Peyer's patch (tissue), 4 donors: ENCODE data around the gene SH3TC2. TPM values are rescaled to one million over a fixed set of nuclear protein-coding genes. Genes with fewer than 3 reads are reported as not detected.
A peak's percentile ranks its signal among the peaks of the same experiment; 100 is the strongest.

ENCODE experiments used
- DNase-seq, 3 donors: peaks; one replicate each; pipeline ENCODE4 v3.0.0-alpha.2; 2017 to 2019
- H3K27ac ChIP-seq, 4 donors: fragments of 200-600 bp; sonication (generic); one replicate each; pipeline ENCODE4 v1.5.1; 2016 to 2019
- H3K27me3 ChIP-seq, 2 donors: fragments of 200-600 bp; sonication (generic); one replicate each; pipeline ENCODE4 v1.5.1; 2019
- H3K36me3 ChIP-seq, 3 donors: fragments of 200-600 bp; sonication (generic); one replicate each; pipeline ENCODE4 v1.5.1; 2016 to 2019
- H3K4me1 ChIP-seq, 4 donors: fragments of 200-600 bp; sonication (generic); one replicate each; pipeline ENCODE4 v1.5.1; 2016 to 2019
- H3K4me3 ChIP-seq, 4 donors: fragments of 200-600 bp; sonication (generic); 1 replicate in 3 of 4; 2 replicates in 1 of 4; pipeline ENCODE4 v1.5.1; 2016 to 2019; ENCODE audit warnings: mild to moderate bottlenecking in 1 of 4
- H3K9me3 ChIP-seq, 4 donors: fragments of 200-600 bp; sonication (generic); one replicate each; pipeline ENCODE4 v1.5.1; 2016 to 2019; ENCODE audit warnings: mild to moderate bottlenecking in 1 of 4
- POLR2A ChIP-seq, 2 donors: fragments of 450-650 bp; IDR thresholded peaks; one replicate each; pipeline ENCODE4 v1.5.1; 2017; ENCODE audit warnings: antibody characterized with exemption in 2 of 2, mild to moderate bottlenecking in 2 of 2, moderate library complexity in 2 of 2
- total RNA-seq, 4 donors: library from RNA; depleted of rRNA; stranded (reverse); fragments of >200 nt; gene quantifications; one replicate each; pipeline ENCODE4 v1.1.0, GENCODE V29; 2016
- TF ChIP-seq, protein P1 (sequence below), 6 experiments: fragments of 450-650 bp in 4 of 6; fragments of 200-600 bp in 2 of 6; sonication (generic) in 1 of 6; IDR thresholded peaks; one replicate each; pipeline ENCODE4 v1.5.1; 2017 to 2019; ENCODE audit warnings: antibody characterized with exemption in 6 of 6, mild to moderate bottlenecking in 3 of 6, moderate library complexity in 1 of 6

SH3TC2 gene
- total RNA-seq, 4 donors from 2014 or later = 0.57 to 1.3 (median 0.76) TPM

DNA sequence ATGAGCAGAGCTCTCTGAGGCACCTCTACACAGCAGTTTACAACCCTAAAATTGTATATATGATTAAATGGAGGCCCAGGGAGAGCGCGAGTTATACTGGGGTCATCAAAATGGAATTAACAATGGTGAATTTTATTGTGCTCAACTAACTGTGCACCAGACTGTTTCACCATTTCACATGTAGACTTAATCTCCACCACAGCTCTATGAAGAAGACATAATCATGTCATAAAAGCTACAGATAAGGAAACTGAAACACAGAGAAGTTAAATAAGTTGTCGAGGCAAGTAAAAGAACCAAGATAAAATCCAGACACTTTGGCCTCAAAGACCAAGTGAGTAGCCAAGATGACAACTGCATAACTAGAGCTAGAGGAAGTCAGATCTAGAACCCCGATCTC, 1.5 kb downstream of the SH3TC2 start:
- H3K9me3 ChIP-seq = no peaks in the 10 kb centered on the region
- TF ChIP-seq, protein P1, sequence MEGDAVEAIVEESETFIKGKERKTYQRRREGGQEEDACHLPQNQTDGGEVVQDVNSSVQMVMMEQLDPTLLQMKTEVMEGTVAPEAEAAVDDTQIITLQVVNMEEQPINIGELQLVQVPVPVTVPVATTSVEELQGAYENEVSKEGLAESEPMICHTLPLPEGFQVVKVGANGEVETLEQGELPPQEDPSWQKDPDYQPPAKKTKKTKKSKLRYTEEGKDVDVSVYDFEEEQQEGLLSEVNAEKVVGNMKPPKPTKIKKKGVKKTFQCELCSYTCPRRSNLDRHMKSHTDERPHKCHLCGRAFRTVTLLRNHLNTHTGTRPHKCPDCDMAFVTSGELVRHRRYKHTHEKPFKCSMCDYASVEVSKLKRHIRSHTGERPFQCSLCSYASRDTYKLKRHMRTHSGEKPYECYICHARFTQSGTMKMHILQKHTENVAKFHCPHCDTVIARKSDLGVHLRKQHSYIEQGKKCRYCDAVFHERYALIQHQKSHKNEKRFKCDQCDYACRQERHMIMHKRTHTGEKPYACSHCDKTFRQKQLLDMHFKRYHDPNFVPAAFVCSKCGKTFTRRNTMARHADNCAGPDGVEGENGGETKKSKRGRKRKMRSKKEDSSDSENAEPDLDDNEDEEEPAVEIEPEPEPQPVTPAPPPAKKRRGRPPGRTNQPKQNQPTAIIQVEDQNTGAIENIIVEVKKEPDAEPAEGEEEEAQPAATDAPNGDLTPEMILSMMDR (IDR thresholded peaks at IDR 0.05) = no peak
- TF ChIP-seq POLR2A (IDR thresholded peaks at IDR 0.05) = no peak

DNA sequence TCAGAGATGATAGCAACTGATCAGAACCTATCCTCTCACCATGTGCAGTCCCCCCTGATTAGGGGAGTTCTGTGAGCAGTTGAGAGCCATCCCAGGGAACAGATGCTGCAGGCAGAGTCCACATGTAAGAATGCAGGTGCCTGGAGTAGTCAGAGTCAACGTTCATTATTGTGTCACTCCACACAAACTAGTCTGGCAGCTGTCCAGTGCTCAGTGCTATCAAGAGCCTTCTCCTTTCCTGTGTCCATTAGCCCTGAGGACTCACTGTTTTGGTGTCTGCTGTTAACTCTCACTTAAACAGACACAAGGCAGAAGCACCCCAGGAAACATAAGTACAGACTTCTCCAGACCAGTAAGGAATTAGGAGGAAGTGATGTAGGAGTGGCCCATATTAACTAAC, 2.5 kb downstream of the SH3TC2 start:
- H3K27me3 ChIP-seq = no peaks in the 10 kb centered on the region
- no peak overlapping the region for H3K27ac ChIP-seq
- H3K9me3 ChIP-seq = no peaks in the 10 kb centered on the region
- peaks cover 0 to 19% (median 0%) of the 10 kb centered on the region in 4 donors for H3K4me1 ChIP-seq
- no peak overlapping the region for H3K4me3 ChIP-seq
- TF ChIP-seq, protein P1 (IDR thresholded peaks at IDR 0.05) = no peak
- TF ChIP-seq POLR2A (IDR thresholded peaks at IDR 0.05) = no peak
- H3K36me3 ChIP-seq = no peaks in the 10 kb centered on the region
- DNase-seq = peak in 1 of 3 donors; percentile 67

More for the DNA sequence above, 1.5 kb downstream of the SH3TC2 start:
- Histone ChIP-seq H3K27ac (no peak overlapping the region), H3K36me3 (no peaks in the 10 kb centered on the region), H3K27me3 (no peaks in the 10 kb centered on the region), H3K4me1 (peaks cover 0 to 19% (median 0%) of the 10 kb centered on the region in 4 donors), H3K4me3 (no peak overlapping the region)
- no peak for DNase-seq

DNA sequence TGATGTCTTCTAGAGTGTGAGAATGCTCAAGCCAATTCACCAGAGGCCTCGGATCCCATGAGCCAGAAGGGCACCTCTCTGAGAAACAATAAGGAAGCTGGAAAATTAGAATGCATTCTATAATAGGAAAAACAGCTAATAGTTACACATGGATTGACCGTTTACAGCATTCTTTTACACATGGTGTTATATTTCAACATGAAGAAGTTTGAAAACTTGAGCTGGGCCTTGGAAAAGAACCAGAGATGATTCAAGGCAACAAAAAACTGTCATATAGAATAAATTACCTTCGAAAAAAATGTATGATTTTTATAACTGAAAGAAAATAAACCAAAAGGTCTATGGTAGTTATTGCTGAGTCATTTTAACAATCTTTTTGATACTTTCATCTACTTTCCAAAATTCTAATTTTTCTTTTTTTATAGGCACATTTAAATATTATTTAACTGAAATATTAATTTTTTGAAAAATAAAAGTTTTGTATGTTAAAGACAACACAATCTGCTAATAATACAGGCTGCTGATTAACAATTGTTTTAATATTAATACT, 6.2 kb downstream of the SH3TC2 start:
- no peak for DNase-seq
- TF ChIP-seq, protein P1 (IDR thresholded peaks at IDR 0.05) = no peak
- H3K4me3 ChIP-seq = no peak overlapping the region
- H3K36me3 ChIP-seq = no peaks in the 10 kb centered on the region
- peaks cover 0 to 5% (median 0%) of the 10 kb centered on the region in 4 donors for H3K4me1 ChIP-seq
- H3K9me3 ChIP-seq = no peaks in the 10 kb centered on the region
- H3K27ac ChIP-seq = no peak overlapping the region
- H3K27me3 ChIP-seq = no peaks in the 10 kb centered on the region

DNA sequence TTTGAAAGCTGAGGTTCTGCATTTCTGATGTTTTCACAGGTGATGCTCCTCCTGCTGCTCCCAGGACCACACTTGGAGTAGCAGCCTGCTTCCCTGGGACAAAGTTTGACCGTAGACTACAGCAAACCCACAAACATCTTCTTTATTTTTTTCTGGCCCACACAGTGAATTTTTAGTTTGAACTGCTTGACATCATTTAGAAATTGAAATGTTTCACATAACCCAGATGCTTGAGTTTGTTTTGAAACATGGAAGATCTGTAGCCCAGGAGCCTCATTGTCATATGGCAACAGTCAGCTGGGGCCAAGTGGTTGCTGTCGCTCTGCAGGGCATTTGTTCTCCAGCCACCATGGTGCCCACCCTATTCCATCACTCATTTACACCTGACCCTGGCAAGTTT, 8.4 kb downstream of the SH3TC2 start:
- DNase-seq = no peak
- no peak for TF ChIP-seq POLR2A (IDR thresholded peaks at IDR 0.05)
- TF ChIP-seq, protein P1 (IDR thresholded peaks at IDR 0.05) = no peak
- H3K27ac ChIP-seq = no peak overlapping the region
- H3K36me3 ChIP-seq = no peaks in the 10 kb centered on the region
- H3K4me3 ChIP-seq = no peak overlapping the region
- H3K9me3 ChIP-seq = no peaks in the 10 kb centered on the region
- H3K4me1 ChIP-seq = no peaks in the 10 kb centered on the region
- no peaks in the 10 kb centered on the region for H3K27me3 ChIP-seq

DNA sequence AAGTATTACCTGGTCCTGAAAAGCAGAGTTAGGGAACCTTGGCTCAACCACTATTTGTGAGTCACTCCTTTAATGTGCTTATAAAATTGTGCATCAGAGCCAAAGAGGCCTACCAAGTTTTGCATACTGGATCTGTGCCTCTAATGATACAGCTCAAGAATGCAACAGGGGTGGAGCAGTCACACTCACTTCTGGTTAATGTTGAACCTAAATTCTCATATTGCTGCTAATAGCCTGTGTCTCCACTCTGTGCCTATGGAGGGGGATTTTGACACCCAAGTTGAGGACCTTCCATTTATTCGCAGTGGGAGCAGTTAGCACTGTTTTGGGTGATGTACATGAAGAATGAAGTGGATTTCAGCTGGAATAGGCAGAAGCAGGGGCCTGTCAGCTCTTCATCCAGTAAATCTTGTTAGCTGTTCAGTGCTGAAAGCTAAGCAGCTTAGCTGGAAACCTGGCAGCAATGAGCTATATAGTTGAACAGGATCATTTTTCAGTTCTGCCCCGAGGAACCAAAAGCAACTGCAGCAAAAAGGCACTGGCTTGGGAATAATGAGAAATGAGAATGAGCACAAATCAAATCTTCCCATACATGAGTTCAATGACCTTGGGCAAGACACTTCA, 9.7 kb downstream of the SH3TC2 start:
- Histone ChIP-seq H3K36me3 (no peaks in the 10 kb centered on the region), H3K4me3 (no peak overlapping the region), H3K27me3 (no peaks in the 10 kb centered on the region), H3K27ac (no peak overlapping the region), H3K4me1 (no peaks in the 10 kb centered on the region), H3K9me3 (no peaks in the 10 kb centered on the region)
- no peak for DNase-seq
- no peak for TF ChIP-seq POLR2A (IDR thresholded peaks at IDR 0.05)
- TF ChIP-seq, protein P1 (IDR thresholded peaks at IDR 0.05) = no peak
